WTC11 (cell line): Measurements from ENCODE around the gene RCAN2.

Source experiments
- CREB1 ChIP-seq: sonication (generic); formaldehyde crosslinking; IDR thresholded peaks from 2 replicates; pipeline ENCODE4 v1.8.0; 2023; ENCODE audit warnings: mild to moderate bottlenecking, missing genetic modification reagents
- CTCF ChIP-seq: fragments of 200-600 bp; IDR thresholded peaks from 2 replicates; pipeline ENCODE4 v1.8.0; 2022; ENCODE audit warnings: antibody characterized with exemption
- IRF1 ChIP-seq: sonication (generic); formaldehyde crosslinking; IDR thresholded peaks from 2 replicates; pipeline ENCODE4 v1.8.0; 2023; ENCODE audit warnings: missing genetic modification reagents
- JUN ChIP-seq: sonication (generic); formaldehyde crosslinking; IDR thresholded peaks from 2 replicates; pipeline ENCODE4 v1.8.0; 2023; ENCODE audit warnings: mild to moderate bottlenecking, missing genetic modification reagents
- PRDM15 ChIP-seq: sonication (generic); formaldehyde crosslinking; IDR thresholded peaks from 2 replicates; pipeline ENCODE4 v1.8.0; 2022; ENCODE audit warnings: missing genetic modification reagents
- ZBTB21 ChIP-seq: sonication (generic); formaldehyde crosslinking; IDR thresholded peaks from 2 replicates; pipeline ENCODE4 v1.8.1; 2023; ENCODE audit warnings: mild to moderate bottlenecking, missing genetic modification reagents, borderline replicate concordance
- ZNF232 ChIP-seq: sonication (generic); formaldehyde crosslinking; IDR thresholded peaks from 2 replicates; pipeline ENCODE4 v1.8.0; 2022; ENCODE audit warnings: mild to moderate bottlenecking, missing genetic modification reagents

GRCh38 chr6:46370622-46371021, 120.6 kb downstream of the RCAN2 start:
- TF ChIP-seq PRDM15 (CRISPR knock-in tag): no peak
- no peak for TF ChIP-seq CTCF
- TF ChIP-seq IRF1 (CRISPR knock-in tag): no peak
- no peak for TF ChIP-seq JUN
- TF ChIP-seq ZBTB21 (CRISPR knock-in tag): no peak
- no peak for TF ChIP-seq ZNF232
- no peak for TF ChIP-seq CREB1 (CRISPR knock-in tag)
